HG03159 (cell line): ENCODE measurements around the gene IRX3.

ENCODE experiments used
- ATAC-seq: cut with Tn5 transposase; IDR thresholded peaks from one replicate; pipeline ENCODE4 v1.9.1; 2021; ENCODE audit warnings: mild to moderate bottlenecking, moderate library complexity; ENCODE audit not compliant: unreplicated experiment

IRX3 gene

DNA sequence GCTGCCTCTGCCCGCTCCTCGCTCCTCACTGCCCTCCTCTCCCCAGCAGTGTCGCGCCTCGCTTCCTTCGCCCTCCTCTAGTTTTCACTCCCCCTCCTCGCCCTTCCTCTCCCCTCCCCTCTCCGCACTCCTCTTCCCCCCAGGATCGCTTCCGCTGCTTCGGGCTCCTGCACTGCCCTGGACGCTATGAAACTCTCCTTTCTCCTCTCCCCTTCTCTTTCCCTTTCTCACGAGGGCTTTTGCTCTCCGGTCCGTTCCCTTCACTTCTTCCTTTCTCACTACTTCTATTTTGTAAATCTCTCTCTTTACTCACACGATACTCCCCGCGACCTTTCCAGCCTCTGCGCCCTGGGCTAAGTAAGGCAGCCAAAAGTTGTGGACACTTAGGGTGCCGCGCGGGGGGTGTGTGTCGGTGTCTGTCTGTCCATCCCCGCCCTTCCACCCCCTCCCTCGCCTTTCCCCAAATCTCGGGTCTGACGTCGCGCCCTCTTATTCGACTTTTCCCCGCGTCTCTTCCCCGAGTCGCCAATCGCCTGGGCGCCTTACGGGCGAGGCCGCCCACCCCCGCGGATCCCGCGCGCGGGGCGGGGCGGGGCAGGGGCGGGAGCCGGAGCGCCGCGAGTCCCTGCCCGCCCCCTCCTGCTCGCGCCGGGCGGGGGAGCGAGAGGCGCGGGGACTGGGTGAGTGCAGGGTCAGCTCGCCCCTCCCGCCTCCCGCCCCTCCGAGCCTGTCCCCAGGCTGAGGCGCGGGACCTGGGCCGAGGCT lies at the start of gene IRX3:
IRX3 (minus strand) TSS at position 422 of the 765 bp plus-strand sequence. CDS start 737 bp downstream, outside the sequence.
- no peak for ATAC-seq

DNA sequence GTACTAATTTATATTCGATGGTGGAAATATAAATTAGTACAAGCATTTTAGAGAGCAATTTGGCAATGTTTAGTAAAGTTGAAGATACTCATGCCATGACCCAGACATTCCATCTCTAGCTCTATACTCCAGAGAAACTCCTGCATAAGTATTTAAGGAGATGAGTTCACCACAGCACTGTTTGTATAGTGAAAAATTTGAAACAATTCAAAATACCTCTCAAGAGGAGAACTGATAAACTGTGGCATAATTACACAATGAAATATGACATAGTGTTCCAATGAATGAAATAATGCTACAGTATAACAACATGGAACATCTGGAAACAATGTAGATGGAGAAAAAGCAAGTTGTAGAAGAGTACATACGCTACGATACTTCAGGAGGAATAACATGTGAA lies 48.6 kb upstream of the IRX3 start:
- no peak for ATAC-seq

DNA sequence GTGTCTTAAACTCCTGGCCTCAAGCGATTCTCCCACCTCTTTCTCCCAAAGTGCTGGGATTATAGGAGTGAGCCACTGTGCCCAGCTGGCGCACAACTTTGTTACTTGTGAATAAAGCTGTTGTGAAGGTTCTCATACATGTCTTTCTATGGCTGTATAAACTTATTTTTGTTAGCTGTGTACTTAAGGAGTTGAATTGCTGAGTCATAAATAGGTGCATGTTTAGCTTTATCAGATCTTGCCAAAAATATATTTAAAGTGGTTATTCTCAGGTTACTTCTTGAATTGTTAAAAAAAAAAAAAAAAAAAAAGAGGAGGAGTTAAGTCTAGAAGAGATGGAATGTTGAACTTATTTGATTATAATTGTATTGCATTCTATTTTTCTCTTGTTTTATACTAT lies 47.6 kb upstream of the IRX3 start:
- no peak for ATAC-seq

DNA sequence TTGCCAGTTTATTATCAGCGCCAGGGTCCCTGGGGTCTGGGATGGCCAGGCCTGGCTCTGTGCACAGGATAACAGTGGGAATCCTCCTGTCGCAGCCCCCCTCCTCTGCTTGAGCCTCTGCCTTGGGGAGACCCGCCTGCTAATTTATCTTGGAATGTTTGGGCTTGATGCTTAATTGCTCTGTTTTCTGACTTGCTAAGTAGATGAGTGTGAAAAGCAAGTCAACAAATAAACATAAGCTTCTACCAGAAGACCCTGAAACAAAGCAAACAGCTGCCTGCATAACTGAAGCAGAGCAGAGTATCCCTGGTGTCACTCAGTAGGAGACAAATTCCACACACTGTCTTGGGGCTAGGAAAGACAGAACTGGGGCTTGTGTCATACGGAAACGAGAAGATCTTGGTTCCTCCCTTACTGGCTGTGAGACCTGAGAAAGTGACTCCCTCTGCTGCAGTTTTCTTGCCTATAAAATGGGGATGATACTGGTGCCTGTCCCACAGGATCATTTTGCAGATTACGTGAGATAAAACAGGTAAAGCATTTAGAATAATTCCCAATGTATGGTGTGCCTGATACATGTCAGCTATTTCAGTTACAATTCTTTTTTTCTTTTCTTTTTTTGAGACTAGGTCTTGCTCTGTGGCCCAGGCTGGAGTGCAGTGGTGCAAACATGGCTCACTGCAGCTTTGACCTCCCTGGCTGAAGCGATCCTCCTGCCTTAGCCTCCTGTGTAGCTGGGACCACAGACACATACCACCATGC lies 44.8 kb upstream of the IRX3 start:
- ATAC-seq: no peak

DNA sequence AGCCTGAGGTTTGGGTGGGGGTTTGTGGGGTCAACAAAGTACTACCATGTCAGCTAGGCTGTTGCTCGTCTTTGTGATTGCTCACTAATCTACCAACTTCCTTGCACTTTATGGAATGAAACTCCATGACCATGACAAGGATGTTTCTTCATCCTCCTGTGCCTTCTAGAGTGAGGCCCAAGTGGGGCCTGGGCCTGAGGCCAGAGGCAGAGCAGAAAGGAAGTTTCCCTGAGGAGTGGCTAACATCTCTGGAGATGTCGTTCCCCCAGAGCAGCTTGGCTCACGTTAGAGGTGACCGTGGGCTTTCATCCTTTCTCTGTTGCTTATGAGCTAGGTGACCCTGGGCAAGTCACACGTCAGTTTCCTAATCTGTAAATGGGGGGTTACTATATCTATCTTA lies 41.0 kb upstream of the IRX3 start:
- ATAC-seq: no peak

DNA sequence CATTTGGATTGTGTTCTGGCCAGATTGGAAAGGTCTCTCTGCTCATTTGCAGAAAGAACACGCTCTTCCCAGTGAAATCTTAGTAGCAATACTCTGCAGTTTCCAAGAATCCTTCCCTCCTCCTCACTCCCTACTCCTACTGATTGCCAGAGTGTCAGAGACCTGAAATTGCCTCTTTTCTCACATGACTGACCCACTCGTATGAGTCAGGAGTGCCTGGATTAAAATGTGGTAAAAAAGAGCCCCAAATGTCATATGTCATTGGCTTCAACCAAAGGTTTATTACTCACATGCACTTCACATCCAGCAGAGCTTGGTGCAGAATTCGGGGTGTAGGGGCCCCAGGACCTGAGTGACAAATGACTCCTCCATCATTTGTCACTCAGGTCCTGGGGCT lies 39.7 kb upstream of the IRX3 start:
- ATAC-seq: no peak

DNA sequence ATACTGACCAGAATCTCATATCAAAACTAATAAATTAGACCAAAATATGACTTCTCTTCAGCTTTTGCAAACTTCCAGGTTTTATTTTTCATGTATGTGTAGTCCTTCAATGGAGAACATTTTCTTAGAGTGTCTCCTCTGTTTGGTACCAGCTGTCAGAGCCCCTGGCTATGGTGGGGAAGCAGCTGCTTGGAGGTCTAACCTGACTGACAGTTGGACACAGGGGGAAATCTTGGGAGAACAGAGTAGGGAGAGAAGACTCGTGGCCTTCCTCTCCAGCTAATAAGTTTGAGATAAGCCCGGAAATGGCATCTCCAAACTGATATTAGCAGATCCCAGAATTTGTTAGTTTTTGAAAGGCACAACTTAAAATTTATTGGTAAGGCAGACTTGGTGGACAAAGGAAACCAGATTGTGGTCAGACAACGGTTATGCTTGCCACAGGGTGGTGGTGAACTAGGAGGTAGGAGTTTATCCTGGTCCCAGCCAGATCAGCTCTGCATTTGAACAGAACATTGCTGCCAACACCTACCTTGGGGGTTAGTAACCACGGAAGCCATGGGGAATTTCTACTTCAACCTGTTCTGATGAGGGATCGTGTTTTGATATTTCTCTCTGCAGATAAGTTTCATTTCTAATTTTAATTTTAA lies 39.2 kb upstream of the IRX3 start:
- no peak for ATAC-seq

DNA sequence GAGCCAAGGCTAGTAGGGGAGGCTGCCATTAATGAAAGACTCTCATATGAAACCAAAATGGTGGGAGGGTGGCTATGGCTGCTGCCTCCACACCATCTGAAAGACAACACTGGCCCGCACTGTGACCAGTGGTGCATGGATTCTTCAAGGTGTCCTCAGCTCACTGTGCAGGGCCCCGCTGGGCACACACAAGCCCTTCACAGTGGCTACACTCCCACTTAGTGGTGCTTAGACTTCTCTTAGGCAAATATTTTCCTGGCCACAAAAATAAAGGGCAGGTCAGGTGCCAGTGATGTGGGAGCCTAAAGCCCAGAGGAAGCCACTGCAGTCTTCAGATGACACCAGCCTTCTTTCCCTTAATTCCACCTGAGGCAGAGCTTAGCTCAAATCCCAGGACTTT lies 38.1 kb upstream of the IRX3 start:
- no peak for ATAC-seq

DNA sequence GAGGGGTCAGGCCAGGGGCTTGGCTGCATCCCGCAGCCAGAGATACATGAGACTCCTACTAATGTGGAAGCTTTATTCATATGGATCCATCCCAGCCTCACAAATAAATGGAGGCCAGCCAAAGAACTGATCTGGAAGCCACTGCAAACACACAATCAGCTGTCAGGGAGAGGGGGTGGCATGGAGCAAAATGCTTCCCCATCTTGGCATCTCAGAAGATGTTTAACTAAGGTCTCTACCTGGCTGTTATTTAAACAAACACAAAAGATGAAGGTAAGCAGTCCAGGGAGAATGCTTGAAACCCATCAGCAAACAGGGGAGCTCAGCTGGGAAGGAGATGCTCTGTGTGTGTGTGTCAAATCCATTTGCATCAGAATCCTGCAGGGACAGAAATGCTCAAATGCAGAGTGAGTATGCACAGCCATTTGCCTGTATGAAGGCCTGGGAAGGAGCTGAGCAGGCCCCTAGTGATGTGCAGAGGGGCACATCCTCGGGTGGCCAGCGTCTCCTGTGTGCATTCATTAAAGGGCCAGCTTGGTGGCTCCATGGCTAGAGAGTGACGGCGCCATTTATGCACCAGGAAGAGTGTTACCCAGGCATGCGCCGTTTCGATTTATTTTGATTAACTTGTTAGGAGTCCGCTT lies 34.2 kb upstream of the IRX3 start:
- no peak for ATAC-seq

DNA sequence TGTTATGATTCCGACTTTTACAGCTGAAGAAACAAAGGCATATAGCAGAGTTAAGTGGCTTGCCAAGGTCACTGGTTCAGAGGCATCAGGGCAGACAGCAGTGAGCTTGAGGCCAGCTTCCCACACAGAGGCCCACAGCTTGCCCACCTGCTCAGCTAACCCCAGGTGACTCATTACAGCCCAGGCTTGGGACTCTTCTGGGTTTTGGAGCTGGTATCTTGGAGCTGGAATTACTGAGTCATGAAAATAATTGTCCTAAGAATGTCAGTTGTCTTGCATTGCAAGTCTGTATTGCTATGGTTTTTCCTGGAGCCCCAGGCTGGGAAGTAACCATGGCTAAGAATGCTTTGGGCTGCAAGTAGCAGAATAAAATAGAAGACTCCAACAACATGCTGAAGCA lies 32.4 kb upstream of the IRX3 start:
- no peak for ATAC-seq

DNA sequence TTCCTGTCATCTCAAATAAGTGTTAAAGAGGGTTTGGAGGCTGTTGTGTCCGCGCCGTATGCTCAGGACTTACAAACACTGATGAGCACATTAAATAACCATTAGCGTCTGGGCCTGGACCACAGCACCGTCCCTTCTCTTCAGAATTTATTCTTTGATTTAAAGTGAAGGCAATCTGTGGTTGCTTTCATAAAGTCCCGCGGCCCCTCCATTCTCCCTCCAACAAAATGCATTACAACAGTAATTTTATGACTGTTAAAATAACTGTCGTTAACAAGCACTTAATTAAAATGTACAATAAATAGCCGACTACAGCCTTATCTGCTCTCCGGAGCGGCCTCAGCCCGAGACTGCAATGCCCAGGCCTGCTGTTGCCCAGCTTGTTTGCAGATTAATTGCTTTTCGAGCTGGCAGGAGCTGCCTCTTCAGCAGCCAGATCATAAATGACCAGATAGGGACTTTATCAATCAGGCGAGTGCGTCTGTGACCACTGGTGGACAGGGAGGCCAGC lies 30.6 kb upstream of the IRX3 start:
- no peak for ATAC-seq

DNA sequence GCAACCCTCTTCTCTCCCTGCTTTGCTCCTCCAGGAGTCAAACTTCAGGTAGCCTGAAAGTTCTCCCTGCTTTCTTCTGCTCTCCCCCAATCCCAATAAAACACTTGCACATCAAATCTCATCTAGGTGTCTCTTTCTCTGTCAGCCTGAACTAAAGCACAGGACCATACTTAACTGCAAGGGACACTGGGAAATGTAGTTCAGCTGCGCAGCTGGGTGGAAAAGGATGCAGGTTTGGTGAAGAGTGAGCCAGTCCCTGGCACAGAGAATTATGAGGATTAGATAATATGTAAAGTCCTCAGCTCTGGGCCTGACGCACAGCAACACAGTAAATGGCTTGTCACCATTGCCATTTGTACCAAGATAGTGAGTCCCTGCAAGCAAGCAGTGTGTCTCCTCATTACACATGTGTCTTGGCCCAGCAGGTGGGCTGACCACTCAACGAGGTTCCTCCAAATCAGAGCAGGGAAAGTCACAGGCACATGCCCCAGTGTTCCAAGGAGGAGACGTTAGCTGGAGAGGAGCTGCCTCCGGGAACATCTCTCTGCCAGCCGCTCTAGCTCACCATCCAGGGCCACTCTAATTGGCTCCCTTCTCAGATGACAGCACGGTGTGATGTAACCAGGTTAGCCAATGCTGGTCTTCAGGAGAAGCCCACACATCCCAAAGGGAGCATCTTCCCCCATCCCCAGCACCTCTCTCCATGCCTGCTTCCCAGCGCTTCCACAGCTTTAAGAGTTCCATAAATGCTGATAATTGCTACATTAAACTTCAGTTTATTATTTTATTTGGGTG lies 29.7 kb upstream of the IRX3 start:
- ATAC-seq: no peak

DNA sequence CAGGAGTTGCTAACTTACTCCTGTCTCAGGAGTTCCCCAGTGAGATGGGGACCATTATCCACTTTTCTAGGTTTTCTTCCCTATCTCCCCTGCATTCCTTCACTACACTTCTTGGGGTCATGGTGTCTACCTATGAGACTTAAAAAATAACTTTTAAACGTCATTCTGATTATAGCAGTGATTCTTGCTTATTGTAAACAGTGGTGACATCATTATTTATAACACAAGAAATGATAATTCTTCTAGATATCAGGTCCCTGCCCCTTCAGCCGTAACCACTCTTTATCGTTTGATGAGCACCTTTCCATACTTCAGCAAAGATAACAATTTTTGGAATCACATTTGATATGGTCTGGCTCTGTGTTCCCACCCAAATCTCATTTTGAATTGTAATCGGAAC lies 27.2 kb upstream of the IRX3 start:
- ATAC-seq: no peak

DNA sequence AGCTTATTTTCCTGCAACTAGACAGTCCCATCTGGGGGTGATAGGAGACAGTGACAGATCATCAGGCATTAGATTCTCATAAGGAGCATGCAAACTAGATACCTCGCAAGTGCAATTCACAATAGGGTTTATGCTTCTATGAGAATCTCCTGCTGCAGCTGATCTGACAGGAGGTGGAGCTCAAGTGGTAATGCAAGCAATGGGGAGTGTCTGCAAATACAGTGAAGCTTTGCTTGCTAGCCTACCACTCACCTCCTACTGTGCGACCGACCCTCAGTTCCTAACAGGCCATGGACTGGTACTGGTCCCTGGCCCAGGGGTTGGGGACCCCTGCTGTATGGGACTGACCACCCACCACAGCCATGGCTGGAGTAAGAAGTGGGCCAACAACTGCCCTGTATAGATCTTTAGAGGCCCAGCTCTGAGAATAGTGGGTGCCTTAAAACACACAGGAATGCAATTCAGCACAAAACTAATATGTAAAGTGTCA lies 26.0 kb upstream of the IRX3 start:
- ATAC-seq: no peak

DNA sequence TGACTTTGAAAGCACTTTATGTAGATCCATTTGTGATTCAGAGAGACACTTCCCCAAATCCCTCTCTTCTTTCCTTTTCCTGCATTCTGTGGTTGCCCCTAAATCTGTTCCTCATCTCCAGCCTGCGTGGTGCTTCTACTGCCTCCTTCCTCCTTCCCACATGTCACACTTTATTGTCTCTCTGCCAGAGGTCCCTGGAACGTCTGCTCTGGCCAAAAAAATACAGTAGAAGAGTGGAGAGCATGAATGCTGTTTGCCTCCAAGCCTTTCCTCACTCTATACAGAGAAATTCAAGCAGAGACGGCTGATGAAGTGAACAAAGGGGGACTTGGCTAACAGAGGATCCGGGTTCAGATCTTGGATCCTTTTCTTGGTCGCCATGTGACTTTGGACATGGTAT lies 22.8 kb upstream of the IRX3 start:
- ATAC-seq: no peak

DNA sequence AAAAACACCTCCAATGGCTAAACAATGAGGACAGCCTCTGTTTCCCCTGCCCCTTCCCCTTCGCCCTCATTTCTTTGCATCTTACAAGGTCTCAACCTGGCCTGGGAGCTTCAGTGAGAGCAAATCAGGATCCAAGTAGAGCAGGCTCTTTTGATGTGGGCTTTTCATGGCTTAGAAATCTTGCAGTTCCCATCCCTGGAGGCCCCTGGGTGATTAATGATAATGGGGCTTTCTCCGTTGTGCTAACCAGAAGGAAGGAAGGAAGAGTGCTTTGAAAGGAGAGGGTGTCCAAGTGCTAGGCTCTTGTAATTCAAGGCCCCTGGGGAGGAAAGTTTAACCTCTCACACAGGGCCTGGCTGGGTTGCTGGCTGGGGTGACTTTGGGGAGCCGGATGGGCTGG lies 18.5 kb upstream of the IRX3 start:
- no peak for ATAC-seq

DNA sequence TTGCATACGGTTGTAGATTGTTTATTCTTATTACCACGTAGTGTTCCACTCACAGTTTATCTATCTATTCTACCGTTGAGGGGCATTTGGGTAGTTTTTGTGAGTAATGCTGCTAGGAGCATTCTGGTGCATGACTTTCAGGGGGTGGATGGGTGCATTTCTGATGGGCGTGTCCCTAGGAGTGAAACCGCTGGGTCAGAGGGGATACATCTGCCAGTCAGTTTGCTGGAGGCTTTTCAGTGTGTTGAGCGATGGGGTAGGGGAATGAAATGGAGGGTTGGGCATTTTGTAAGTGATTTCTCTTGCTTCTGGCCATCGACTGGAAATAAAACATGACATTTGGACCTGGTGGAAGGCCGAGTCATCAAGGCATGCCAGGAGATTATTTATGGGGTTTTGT lies 17.0 kb upstream of the IRX3 start:
- no peak for ATAC-seq

DNA sequence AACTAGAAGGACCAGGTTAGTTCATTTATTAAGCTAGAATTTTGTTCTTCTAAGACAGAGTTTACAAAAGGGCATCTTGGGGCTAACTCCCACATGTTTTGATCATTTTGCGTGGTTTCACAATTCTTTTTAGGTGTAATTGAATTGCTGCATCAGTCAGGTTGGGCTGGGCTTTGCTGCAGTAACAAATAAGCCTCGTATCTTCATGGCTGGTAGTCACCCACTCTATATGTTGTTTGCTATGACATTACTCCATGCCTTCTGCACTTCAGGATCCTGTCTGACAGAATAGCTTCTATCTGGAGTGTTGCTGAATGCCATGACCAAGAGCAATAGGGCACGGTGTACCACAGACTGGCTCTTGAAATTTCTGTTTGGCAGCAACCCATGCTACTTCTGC lies 10.6 kb upstream of the IRX3 start:
- ATAC-seq: no peak

DNA sequence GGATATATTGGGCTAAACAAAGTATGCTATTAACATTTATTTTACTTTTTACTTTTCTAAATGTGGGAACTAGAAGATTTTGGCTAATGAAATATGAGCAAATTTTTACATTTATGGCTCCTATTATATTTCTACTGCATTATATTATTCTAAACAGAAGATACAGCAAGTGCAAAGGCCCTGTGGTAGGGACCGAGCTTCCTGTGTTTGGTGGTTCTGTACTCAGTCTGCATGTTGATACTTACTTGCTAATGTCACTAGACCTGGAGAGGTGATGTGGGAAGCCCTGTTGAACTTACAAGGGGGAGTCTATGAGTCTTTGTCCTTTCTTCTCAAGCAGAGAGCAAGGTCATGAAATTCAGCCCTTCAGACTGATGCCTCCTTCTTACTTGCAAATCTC lies 10.0 kb upstream of the IRX3 start:
- ATAC-seq: no peak
